Measurements from ENCODE around the gene KCNQ1. TPM values are rescaled to one million over a fixed set of nuclear protein-coding genes. Genes with fewer than 3 reads are reported as not detected.

The KCNQ1 gene
- polyA plus RNA-seq, 1 donor from 2014 or later, result not detected

DNA sequence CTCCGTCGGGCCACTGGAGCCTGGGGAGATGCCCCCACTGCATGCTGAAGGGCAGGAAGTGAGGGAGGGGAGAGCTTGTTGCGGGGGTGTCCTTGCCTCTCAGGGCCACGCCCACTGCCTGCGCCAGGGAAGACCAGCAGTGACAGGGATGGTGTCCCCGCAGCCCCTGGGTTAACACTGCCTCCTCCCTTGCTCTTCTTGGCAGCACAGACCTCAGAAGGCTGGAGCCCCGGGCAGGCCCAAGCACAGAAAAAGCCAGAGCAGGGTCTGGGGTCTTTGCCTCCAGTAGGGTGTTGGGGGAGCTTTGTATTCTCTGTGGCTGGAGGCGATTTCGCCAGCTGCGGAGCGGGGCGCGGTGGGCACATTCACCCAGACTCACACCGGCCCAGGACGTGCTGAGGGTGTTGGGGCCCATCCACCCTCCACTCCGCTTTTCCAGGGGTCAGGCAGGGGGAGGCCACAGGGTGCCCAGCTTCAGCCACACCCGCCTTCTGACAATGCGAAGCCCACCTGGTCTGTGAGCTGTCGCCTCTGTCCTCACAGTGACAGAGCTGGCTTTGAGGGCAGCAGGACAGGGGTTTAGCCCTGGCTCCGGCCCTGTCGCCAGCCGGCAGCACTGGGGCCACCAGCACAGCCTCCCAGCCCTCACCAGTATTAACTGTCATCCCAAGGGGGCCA, 357.0 kb downstream of the KCNQ1 start:
- H3K36me3 ChIP-seq (ENCODE audit: insufficient read depth, low read length), result no peaks in the 10 kb centered on the region
- no peaks in the 10 kb centered on the region for H3F3A ChIP-seq (ENCODE audit: insufficient read depth, low read length, poor library complexity, severe bottlenecking)
- no peaks in the 10 kb centered on the region for H4K20me1 ChIP-seq (ENCODE audit: insufficient read depth)
- H3K27ac ChIP-seq (ENCODE audit: low read length), result no peak overlapping the region
- no peaks in the 10 kb centered on the region for H3K27me3 ChIP-seq (ENCODE audit: insufficient read depth, low read depth, low read length)
- H3K4me2 ChIP-seq (ENCODE audit: low read length), result no peak overlapping the region
- peaks cover 4% of the 10 kb centered on the region for H3K9me3 ChIP-seq (ENCODE audit: low read length)
- H3K9ac ChIP-seq (ENCODE audit: low read length), result no peak overlapping the region
- TF ChIP-seq, protein P1, sequence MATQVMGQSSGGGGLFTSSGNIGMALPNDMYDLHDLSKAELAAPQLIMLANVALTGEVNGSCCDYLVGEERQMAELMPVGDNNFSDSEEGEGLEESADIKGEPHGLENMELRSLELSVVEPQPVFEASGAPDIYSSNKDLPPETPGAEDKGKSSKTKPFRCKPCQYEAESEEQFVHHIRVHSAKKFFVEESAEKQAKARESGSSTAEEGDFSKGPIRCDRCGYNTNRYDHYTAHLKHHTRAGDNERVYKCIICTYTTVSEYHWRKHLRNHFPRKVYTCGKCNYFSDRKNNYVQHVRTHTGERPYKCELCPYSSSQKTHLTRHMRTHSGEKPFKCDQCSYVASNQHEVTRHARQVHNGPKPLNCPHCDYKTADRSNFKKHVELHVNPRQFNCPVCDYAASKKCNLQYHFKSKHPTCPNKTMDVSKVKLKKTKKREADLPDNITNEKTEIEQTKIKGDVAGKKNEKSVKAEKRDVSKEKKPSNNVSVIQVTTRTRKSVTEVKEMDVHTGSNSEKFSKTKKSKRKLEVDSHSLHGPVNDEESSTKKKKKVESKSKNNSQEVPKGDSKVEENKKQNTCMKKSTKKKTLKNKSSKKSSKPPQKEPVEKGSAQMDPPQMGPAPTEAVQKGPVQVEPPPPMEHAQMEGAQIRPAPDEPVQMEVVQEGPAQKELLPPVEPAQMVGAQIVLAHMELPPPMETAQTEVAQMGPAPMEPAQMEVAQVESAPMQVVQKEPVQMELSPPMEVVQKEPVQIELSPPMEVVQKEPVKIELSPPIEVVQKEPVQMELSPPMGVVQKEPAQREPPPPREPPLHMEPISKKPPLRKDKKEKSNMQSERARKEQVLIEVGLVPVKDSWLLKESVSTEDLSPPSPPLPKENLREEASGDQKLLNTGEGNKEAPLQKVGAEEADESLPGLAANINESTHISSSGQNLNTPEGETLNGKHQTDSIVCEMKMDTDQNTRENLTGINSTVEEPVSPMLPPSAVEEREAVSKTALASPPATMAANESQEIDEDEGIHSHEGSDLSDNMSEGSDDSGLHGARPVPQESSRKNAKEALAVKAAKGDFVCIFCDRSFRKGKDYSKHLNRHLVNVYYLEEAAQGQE (IDR thresholded peaks at IDR 0.05; ENCODE audit: borderline replicate concordance), result no peak
- H3K4me3 ChIP-seq (ENCODE audit: low read length), result no peak overlapping the region
- no peak overlapping the region for H2AFZ ChIP-seq (ENCODE audit: low read depth, low read length)
- H3K9me2 ChIP-seq (ENCODE audit: insufficient read depth, low read length), result no peaks in the 10 kb centered on the region
- H3K79me2 ChIP-seq (replicated peaks; ENCODE audit: insufficient read depth, low read length), result no peaks in the 10 kb centered on the region

DNA sequence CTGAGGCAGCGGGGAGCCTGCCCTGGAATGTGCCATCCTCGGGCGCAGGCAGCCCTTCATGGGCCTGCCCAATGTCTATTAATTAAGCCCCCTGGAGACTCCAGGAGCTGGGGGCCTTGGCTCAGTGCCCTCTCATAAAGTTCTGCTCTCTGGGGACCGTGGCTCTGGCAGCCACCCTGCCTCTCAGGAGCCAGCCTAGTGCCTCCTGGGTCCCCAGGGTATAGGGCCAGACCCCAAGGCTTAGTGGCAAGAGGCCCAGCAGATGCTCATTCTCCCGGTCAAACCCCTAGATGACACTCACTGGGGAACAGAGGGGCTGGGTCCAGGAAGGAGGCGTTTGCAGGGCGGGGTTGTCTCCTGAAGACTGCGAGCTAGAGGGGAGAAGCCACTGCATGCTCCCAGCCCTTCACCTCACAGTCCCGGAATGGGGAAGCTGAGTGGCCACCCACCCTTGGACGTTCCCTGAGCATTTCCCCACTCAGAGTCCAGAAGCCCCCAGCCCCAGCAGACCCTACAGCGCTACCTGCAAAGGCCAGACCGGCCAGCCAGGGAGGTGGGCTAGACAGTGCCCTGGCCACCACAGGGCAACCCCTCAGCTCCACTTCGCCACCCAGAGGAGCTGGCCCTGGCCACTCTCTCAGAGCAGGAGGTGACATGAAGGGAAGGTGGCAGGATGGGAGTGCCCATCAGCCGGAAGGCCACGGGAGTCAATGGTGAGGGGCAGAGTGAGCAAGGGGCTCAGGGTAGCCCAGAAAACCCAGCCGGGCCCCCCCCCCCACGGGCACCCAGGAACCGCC, 357.8 kb downstream of the KCNQ1 start:
- no peaks in the 10 kb centered on the region for H4K20me1 ChIP-seq (ENCODE audit: insufficient read depth)
- no peak overlapping the region for H2AFZ ChIP-seq (ENCODE audit: low read depth, low read length)
- H3K27ac ChIP-seq (ENCODE audit: low read length), result no peak overlapping the region
- TF ChIP-seq EZH2 (IDR thresholded peaks at IDR 0.05; ENCODE audit: borderline replicate concordance, insufficient read depth, low read length, poor library complexity, severe bottlenecking) (no peak), EP300 (conservative IDR thresholded peaks at IDR 0.05; ENCODE audit: poor library complexity, severe bottlenecking) (no peak), SMC3 (conservative IDR thresholded peaks at IDR 0.05; ENCODE audit: poor library complexity) (no peak), TAF1 (IDR thresholded peaks at IDR 0.05; ENCODE audit: low read depth) (no peak), RAD21 (conservative IDR thresholded peaks at IDR 0.05) (no peak), MXI1 (conservative IDR thresholded peaks at IDR 0.05; ENCODE audit: poor library complexity, severe bottlenecking) (no peak), POLR2AphosphoS5 (IDR thresholded peaks at IDR 0.05) (no peak)
- TF ChIP-seq, protein P1 (IDR thresholded peaks at IDR 0.05; ENCODE audit: borderline replicate concordance), result no peak
- TF ChIP-seq, protein P2, sequence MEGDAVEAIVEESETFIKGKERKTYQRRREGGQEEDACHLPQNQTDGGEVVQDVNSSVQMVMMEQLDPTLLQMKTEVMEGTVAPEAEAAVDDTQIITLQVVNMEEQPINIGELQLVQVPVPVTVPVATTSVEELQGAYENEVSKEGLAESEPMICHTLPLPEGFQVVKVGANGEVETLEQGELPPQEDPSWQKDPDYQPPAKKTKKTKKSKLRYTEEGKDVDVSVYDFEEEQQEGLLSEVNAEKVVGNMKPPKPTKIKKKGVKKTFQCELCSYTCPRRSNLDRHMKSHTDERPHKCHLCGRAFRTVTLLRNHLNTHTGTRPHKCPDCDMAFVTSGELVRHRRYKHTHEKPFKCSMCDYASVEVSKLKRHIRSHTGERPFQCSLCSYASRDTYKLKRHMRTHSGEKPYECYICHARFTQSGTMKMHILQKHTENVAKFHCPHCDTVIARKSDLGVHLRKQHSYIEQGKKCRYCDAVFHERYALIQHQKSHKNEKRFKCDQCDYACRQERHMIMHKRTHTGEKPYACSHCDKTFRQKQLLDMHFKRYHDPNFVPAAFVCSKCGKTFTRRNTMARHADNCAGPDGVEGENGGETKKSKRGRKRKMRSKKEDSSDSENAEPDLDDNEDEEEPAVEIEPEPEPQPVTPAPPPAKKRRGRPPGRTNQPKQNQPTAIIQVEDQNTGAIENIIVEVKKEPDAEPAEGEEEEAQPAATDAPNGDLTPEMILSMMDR (IDR thresholded peaks at IDR 0.05; ENCODE audit: poor library complexity, severe bottlenecking), result no peak
- no peaks in the 10 kb centered on the region for H3K9me2 ChIP-seq (ENCODE audit: insufficient read depth, low read length)
- no peaks in the 10 kb centered on the region for H3F3A ChIP-seq (ENCODE audit: insufficient read depth, low read length, poor library complexity, severe bottlenecking)
- H3K36me3 ChIP-seq (ENCODE audit: insufficient read depth, low read length), result no peaks in the 10 kb centered on the region
- H3K4me3 ChIP-seq (ENCODE audit: low read length), result no peak overlapping the region
- no peaks in the 10 kb centered on the region for H3K27me3 ChIP-seq (ENCODE audit: insufficient read depth, low read depth, low read length)
- H3K79me2 ChIP-seq (replicated peaks; ENCODE audit: insufficient read depth, low read length), result no peaks in the 10 kb centered on the region
- H3K9me3 ChIP-seq (ENCODE audit: low read length), result peaks cover under 1% of the 10 kb centered on the region
- H3K9ac ChIP-seq (ENCODE audit: low read length), result no peak overlapping the region
- H3K4me2 ChIP-seq (ENCODE audit: low read length), result no peak overlapping the region

Measured in neural cell (in vitro differentiated cells).